Measurements from ENCODE around the gene CERK. TPM values are rescaled to one million over a fixed set of nuclear protein-coding genes. Genes with fewer than 3 reads are reported as not detected.

The CERK gene
- total RNA-seq, 1 experiment from 2014 or later = 45.6 TPM

DNA sequence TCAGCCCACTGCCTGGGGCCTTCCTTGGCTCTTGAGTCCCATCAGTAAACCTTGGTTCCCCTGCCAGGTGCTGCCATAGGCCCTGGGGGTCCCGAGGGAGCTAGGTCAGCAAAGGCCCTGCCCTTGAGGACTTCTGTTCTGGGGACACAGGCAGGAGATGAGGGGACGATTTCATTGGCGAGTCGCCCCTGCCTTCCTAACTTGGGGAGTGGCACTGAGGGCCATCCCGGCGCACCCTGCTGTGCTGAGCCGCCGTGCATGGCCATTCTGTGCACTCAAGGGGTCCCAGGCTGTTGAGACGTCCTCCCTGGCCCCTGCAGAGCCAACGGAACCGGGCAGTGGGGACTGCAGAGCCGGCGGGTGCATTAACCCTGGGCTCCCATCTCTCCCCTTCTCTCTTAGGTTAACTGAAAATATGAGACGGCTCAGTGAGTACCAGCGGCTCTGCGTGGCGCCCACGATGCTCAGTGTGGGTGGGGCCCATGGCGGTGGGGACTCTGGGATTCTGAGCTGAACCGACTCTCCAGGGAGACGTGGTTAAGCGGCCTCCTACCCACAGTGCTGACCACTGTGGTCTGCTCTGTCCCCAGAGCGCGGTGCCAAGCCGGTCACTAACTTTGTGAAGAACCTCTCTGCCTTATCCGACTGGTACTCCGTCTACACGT is 74.5 kb downstream of the CERK start:
- POLR2A ChIA-PET = no interaction called here
- ATAC-seq (no peak), DNase-seq (ENCODE audit: low spot score) (no peak)
- TF ChIP-seq FOXJ3 (CRISPR knock-in tag; IDR thresholded peaks at IDR 0.05; ENCODE audit: borderline replicate concordance) = no peak
- TF ChIP-seq, protein P1, sequence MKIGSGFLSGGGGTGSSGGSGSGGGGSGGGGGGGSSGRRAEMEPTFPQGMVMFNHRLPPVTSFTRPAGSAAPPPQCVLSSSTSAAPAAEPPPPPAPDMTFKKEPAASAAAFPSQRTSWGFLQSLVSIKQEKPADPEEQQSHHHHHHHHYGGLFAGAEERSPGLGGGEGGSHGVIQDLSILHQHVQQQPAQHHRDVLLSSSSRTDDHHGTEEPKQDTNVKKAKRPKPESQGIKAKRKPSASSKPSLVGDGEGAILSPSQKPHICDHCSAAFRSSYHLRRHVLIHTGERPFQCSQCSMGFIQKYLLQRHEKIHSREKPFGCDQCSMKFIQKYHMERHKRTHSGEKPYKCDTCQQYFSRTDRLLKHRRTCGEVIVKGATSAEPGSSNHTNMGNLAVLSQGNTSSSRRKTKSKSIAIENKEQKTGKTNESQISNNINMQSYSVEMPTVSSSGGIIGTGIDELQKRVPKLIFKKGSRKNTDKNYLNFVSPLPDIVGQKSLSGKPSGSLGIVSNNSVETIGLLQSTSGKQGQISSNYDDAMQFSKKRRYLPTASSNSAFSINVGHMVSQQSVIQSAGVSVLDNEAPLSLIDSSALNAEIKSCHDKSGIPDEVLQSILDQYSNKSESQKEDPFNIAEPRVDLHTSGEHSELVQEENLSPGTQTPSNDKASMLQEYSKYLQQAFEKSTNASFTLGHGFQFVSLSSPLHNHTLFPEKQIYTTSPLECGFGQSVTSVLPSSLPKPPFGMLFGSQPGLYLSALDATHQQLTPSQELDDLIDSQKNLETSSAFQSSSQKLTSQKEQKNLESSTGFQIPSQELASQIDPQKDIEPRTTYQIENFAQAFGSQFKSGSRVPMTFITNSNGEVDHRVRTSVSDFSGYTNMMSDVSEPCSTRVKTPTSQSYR (CRISPR knock-in tag; IDR thresholded peaks at IDR 0.05) = no peak
- TF ChIP-seq, protein P2, sequence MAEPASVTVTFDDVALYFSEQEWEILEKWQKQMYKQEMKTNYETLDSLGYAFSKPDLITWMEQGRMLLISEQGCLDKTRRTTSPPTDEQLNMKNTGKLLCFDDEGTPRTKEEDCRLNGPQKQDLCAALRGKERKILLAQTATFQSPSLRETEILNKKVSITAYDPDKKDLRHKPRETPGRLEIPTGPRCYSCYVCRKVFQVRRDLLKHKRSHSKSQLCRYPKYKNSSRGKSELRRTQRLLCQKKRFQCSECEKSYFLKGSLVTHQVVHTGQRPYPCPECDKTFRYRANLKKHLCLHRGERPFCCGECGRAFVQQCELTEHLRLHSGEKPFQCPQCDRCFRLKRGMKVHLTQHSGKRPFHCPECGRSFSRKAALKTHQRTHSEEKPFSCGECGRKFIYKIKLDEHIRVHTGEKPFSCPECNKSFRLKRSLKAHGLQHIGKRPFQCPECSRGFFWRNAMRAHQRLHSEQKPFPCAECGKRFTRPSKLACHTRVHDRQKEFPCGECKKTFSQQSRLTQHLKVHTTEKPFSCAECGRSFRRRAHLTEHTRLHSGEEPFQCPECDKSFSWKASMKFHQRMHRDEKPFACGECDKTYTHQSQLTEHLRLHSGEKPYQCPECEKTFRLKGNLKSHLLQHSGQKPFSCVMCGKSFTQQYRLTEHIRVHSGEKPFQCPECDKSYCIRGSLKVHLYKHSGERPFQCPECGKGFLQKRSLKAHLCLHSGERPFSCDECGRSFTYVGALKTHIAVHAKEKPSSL (CRISPR knock-in tag; conservative IDR thresholded peaks at IDR 0.05) = no peak
- no peak for TF ChIP-seq FOXP1 (CRISPR knock-in tag; IDR thresholded peaks at IDR 0.05; ENCODE audit: borderline replicate concordance)
- TF ChIP-seq ATF1 (CRISPR knock-in tag; IDR thresholded peaks at IDR 0.05) = no peak
- no peak for TF ChIP-seq TEAD4 (CRISPR knock-in tag; IDR thresholded peaks at IDR 0.05)
- TF ChIP-seq, protein P3, sequence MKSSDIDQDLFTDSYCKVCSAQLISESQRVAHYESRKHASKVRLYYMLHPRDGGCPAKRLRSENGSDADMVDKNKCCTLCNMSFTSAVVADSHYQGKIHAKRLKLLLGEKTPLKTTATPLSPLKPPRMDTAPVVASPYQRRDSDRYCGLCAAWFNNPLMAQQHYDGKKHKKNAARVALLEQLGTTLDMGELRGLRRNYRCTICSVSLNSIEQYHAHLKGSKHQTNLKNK (CRISPR knock-in tag; IDR thresholded peaks at IDR 0.05) = no peak
- no peak for TF ChIP-seq GABPB1 (CRISPR knock-in tag; IDR thresholded peaks at IDR 0.05)
- no peak for TF ChIP-seq NFYB (CRISPR knock-in tag; conservative IDR thresholded peaks at IDR 0.05; ENCODE audit: low read depth)
- TF ChIP-seq ETV6 (CRISPR knock-in tag; IDR thresholded peaks at IDR 0.05) = no peak
- TF ChIP-seq, protein P4, sequence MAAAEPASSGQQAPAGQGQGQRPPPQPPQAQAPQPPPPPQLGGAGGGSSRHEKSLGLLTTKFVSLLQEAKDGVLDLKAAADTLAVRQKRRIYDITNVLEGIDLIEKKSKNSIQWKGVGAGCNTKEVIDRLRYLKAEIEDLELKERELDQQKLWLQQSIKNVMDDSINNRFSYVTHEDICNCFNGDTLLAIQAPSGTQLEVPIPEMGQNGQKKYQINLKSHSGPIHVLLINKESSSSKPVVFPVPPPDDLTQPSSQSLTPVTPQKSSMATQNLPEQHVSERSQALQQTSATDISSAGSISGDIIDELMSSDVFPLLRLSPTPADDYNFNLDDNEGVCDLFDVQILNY (CRISPR knock-in tag; IDR thresholded peaks at IDR 0.05) = no peak
- TF ChIP-seq, protein P5, sequence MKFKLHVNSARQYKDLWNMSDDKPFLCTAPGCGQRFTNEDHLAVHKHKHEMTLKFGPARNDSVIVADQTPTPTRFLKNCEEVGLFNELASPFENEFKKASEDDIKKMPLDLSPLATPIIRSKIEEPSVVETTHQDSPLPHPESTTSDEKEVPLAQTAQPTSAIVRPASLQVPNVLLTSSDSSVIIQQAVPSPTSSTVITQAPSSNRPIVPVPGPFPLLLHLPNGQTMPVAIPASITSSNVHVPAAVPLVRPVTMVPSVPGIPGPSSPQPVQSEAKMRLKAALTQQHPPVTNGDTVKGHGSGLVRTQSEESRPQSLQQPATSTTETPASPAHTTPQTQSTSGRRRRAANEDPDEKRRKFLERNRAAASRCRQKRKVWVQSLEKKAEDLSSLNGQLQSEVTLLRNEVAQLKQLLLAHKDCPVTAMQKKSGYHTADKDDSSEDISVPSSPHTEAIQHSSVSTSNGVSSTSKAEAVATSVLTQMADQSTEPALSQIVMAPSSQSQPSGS (CRISPR knock-in tag; IDR thresholded peaks at IDR 0.05; ENCODE audit: borderline replicate concordance, low read depth) = no peak
- TF ChIP-seq, protein P6, sequence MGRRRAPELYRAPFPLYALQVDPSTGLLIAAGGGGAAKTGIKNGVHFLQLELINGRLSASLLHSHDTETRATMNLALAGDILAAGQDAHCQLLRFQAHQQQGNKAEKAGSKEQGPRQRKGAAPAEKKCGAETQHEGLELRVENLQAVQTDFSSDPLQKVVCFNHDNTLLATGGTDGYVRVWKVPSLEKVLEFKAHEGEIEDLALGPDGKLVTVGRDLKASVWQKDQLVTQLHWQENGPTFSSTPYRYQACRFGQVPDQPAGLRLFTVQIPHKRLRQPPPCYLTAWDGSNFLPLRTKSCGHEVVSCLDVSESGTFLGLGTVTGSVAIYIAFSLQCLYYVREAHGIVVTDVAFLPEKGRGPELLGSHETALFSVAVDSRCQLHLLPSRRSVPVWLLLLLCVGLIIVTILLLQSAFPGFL (CRISPR knock-in tag; IDR thresholded peaks at IDR 0.05; ENCODE audit: borderline replicate concordance) = no peak
- no peak for TF ChIP-seq ZNF396 (CRISPR knock-in tag; IDR thresholded peaks at IDR 0.05; ENCODE audit: borderline replicate concordance)
- TF ChIP-seq ELF4 (CRISPR knock-in tag; IDR thresholded peaks at IDR 0.05; ENCODE audit: low read depth) = no peak
- TF ChIP-seq FOXK1 (CRISPR knock-in tag; IDR thresholded peaks at IDR 0.05) = no peak
- no peak for TF ChIP-seq NR2C2 (CRISPR knock-in tag; IDR thresholded peaks at IDR 0.05)
- Mint-ChIP-seq H3K4me3 (no peak overlapping the region), H3K27ac (no peak overlapping the region), H3K27me3 (ENCODE audit: low read depth) (no peaks in the 10 kb centered on the region), H3K36me3 (no peaks in the 10 kb centered on the region), H3K9me3 (no peaks in the 10 kb centered on the region), H3K4me1 (peaks cover 5% of the 10 kb centered on the region)
- CTCF ChIA-PET = no interaction called here

Data from WTC11 (cell line).